Fibroblast of lung (primary cell): Measurements from ENCODE around the gene ATXN2. TPM values are rescaled to one million over a fixed set of nuclear protein-coding genes. Genes with fewer than 3 reads are reported as not detected.

ENCODE experiments used
- DNase-seq, 2 donors: peaks; one replicate each; pipeline versions ENCODE4 v3.0.0 to v3.0.0-alpha.2; 2010; ENCODE audit warnings: low read depth in 2 of 2
- H2AFZ ChIP-seq: 2 replicates; pipeline ENCODE4 v1.5.1; 2012; ENCODE audit warnings: low read length, control low read depth, inconsistent platforms
- H3K27ac ChIP-seq: 2 replicates; pipeline ENCODE4 v1.5.1; 2011; ENCODE audit warnings: low read length, control low read depth; ENCODE audit not compliant: insufficient read depth
- H3K27me3 ChIP-seq: 2 replicates; pipeline ENCODE4 v1.5.1; 2011; ENCODE audit warnings: mild to moderate bottlenecking, low read length; ENCODE audit not compliant: control insufficient read depth, insufficient read depth
- H3K36me3 ChIP-seq: 2 replicates; pipeline ENCODE4 v1.5.1; 2011; ENCODE audit warnings: low read length; ENCODE audit not compliant: control insufficient read depth, insufficient read depth
- H3K4me1 ChIP-seq: 2 replicates; pipeline ENCODE4 v1.5.1; 2011; ENCODE audit warnings: low read length; ENCODE audit not compliant: control insufficient read depth, insufficient read depth; ENCODE audit errors: extremely low read depth
- H3K4me2 ChIP-seq: 2 replicates; pipeline ENCODE4 v1.5.1; 2011; ENCODE audit warnings: low read length, control low read depth; ENCODE audit not compliant: insufficient read depth; ENCODE audit errors: extremely low read depth
- H3K4me3 ChIP-seq, 4 experiments: fragments of 200-600 bp in 1 of 4; sonication (generic) in 1 of 4; replicated peaks in 1 of 4; 2 replicates each; pipeline ENCODE4 v1.5.1; 2011 to 2016; ENCODE audit warnings: low read length in 4 of 4, low read depth in 3 of 4, mild to moderate bottlenecking in 3 of 4, control low read depth in 2 of 4, inconsistent platforms in 1 of 4, mixed read lengths in 1 of 4; ENCODE audit not compliant: insufficient read depth in 1 of 4; ENCODE audit errors: control extremely low read depth in 1 of 4
- H3K79me2 ChIP-seq: 2 replicates; pipeline ENCODE4 v1.5.1; 2012; ENCODE audit warnings: mild to moderate bottlenecking, low read length, inconsistent platforms; ENCODE audit not compliant: control insufficient read depth, insufficient read depth
- H3K9ac ChIP-seq: 2 replicates; pipeline ENCODE4 v1.5.1; 2011; ENCODE audit warnings: mild to moderate bottlenecking, low read length, control low read depth; ENCODE audit not compliant: insufficient read depth
- H3K9me3 ChIP-seq: 2 replicates; pipeline ENCODE4 v1.5.1; 2012; ENCODE audit warnings: low read depth, low read length; ENCODE audit not compliant: control insufficient read depth, insufficient read depth
- H4K20me1 ChIP-seq: 2 replicates; pipeline ENCODE4 v1.5.1; 2011; ENCODE audit warnings: low read length; ENCODE audit not compliant: control insufficient read depth, insufficient read depth; ENCODE audit errors: extremely low read depth
- CTCF ChIP-seq, 2 donors: IDR thresholded peaks in 1 of 2; conservative IDR thresholded peaks in 1 of 2; 1 replicate in 1 of 2; 2 replicates in 1 of 2; pipeline ENCODE4 v1.5.1; 2011 to 2012; ENCODE audit warnings: low read length in 2 of 2, control low read depth in 1 of 2, inconsistent platforms in 1 of 2, low read depth in 1 of 2, mild to moderate bottlenecking in 1 of 2
- EZH2 ChIP-seq: IDR thresholded peaks from 2 replicates; pipeline ENCODE4 v1.5.1; 2012; ENCODE audit warnings: low read length, control low read depth, mild to moderate bottlenecking; ENCODE audit errors: missing control alignments
- polyA plus RNA-seq, 2 donors: library from polyadenylated mRNA; depleted of rRNA in 1 of 2; stranded (reverse) in 1 of 2; unstranded in 1 of 2; fragments of >200 nt; gene quantifications; 2 replicates each; pipeline ENCODE4 v1.2.1, GENCODE V29; 2011 to 2012; ENCODE audit warnings: missing spikeins in 1 of 2
- total RNA-seq: library from RNA; depleted of rRNA; stranded (reverse); fragments of >200 nt; gene quantifications from 2 replicates; pipeline ENCODE4 v1.2.1, GENCODE V29; 2014

ATXN2 gene
- total and polyA plus RNA-seq, 2 donors (not counting 1 experiment from before 2014, with no cell fraction given), result 25.9 to 31.2 TPM

GRCh38 chr12:111582133-111582747, 16.9 kb downstream of the ATXN2 start:
- H2AFZ ChIP-seq, result no peak overlapping the region
- no peak overlapping the region for H3K27ac ChIP-seq
- no peak for DNase-seq
- TF ChIP-seq EZH2, result no peak
- TF ChIP-seq CTCF (conservative IDR thresholded peaks at IDR 0.05 in 1 of 2, IDR thresholded peaks at IDR 0.05 in 1 of 2; ENCODE audit: low read depth in 1 of 2, low read length in 2 of 2), result no peak
- peaks cover 4% of the 10 kb centered on the region for H3K4me1 ChIP-seq
- H3K36me3 ChIP-seq, result peaks cover 2% of the 10 kb centered on the region
- H3K9me3 ChIP-seq, result no peaks in the 10 kb centered on the region
- no peaks in the 10 kb centered on the region for H3K27me3 ChIP-seq
- peaks cover 3% of the 10 kb centered on the region for H4K20me1 ChIP-seq
- no peak overlapping the region for H3K4me2 ChIP-seq
- H3K9ac ChIP-seq, result no peak overlapping the region
- no peak overlapping the region for H3K4me3 ChIP-seq
- peaks cover 90% of the 10 kb centered on the region for H3K79me2 ChIP-seq

- no peak for DNase-seq
- H3K79me2 ChIP-seq, result peaks cover 89% of the 10 kb centered on the region
- no peaks in the 10 kb centered on the region for H3K27me3 ChIP-seq
- peaks cover 4% of the 10 kb centered on the region for H3K4me1 ChIP-seq
- no peak overlapping the region for H2AFZ ChIP-seq
- peaks cover 2% of the 10 kb centered on the region for H3K36me3 ChIP-seq
- no peak for TF ChIP-seq CTCF (conservative IDR thresholded peaks at IDR 0.05 in 1 of 2, IDR thresholded peaks at IDR 0.05 in 1 of 2; ENCODE audit: low read depth in 1 of 2, low read length in 2 of 2)
- H3K9me3 ChIP-seq, result no peaks in the 10 kb centered on the region
- no peak overlapping the region for H3K9ac ChIP-seq
- no peak overlapping the region for H3K4me3 ChIP-seq
- no peak overlapping the region for H3K27ac ChIP-seq
- H4K20me1 ChIP-seq, result peaks cover 3% of the 10 kb centered on the region
- no peak overlapping the region for H3K4me2 ChIP-seq
Observed at GRCh38 chr12:111581434-111582132, 17.5 kb downstream of the ATXN2 start.

GRCh38 chr12:111580737-111581136, 18.4 kb downstream of the ATXN2 start:
- DNase-seq, result no peak
- Histone ChIP-seq H3K4me2 (no peak overlapping the region), H3K4me3 (no peak overlapping the region), H3K27ac (no peak overlapping the region), H3K79me2 (peaks cover 89% of the 10 kb centered on the region), H3K27me3 (no peaks in the 10 kb centered on the region), H3K4me1 (peaks cover 4% of the 10 kb centered on the region), H2AFZ (no peak overlapping the region), H3K9ac (no peak overlapping the region), H3K36me3 (peaks cover 2% of the 10 kb centered on the region), H4K20me1 (peaks cover 3% of the 10 kb centered on the region), H3K9me3 (no peaks in the 10 kb centered on the region)
- TF ChIP-seq EZH2 (no peak), CTCF (conservative IDR thresholded peaks at IDR 0.05 in 1 of 2, IDR thresholded peaks at IDR 0.05 in 1 of 2; ENCODE audit: low read depth in 1 of 2, low read length in 2 of 2) (no peak)
